ENCODE results near the gene BCL11A.
A peak's percentile ranks its signal among the peaks of the same experiment; 100 is the strongest.

The BCL11A gene

GRCh38 chr2:60553495-60554073, at the start of gene BCL11A:
BCL11A (minus strand) TSS chr2:60553654; CDS start chr2:60553270, 384 bp downstream.
- peak; percentile 88 for DNase-seq

DNA sequence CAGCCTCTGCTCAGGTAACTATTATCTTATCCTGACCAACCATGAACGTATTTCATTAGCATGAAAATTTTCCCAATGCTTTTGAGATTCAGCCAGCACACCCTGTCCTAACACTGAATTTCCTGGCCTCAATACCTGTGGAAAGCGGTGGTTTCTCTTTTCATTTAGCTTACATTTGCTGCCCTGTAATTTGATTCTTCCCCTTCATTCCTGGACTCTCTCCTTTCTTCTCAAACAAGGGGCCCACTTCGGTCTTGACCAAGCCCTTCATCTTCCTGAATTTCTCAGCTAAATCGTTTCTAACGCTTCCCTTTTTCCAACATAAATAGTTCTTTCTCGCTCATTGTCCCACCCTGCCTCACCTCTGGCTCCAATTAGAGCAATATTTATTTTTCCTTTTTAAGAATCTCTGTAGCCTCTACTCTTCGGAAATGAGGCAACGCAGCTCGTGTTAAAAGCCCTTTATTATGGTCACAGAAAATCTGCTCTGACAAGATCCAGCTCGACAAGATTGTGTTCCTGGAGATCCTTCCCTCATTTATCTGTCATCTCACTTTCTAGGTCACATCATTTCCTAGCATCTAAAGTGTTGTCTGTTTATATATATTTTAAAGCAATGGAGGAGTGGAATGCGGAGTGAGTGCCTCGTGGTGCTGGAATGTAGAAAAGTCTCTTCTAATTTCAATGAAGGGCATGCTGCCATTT, 49.5 kb upstream of the BCL11A start:
- DNase-seq = no peak

DNA sequence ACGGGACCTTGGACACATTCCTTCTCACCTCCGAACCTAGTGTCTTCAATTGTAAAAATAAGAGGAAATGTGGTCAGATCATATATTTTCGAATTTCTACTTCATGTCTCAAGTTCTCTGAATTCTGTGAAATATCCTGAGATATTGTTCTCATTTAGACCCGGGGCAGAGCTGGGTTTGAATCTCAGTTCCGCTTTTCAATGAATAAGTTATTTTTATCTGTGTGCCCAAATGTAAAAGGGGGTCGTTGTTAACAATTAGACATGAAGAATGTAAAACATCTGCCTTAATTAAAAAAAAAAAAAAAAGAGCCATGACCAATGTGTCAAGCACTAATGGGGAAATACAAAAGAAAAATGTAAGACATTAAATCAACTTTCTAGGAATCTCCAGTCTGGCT, 48.9 kb upstream of the BCL11A start:
- no peak for DNase-seq

DNA sequence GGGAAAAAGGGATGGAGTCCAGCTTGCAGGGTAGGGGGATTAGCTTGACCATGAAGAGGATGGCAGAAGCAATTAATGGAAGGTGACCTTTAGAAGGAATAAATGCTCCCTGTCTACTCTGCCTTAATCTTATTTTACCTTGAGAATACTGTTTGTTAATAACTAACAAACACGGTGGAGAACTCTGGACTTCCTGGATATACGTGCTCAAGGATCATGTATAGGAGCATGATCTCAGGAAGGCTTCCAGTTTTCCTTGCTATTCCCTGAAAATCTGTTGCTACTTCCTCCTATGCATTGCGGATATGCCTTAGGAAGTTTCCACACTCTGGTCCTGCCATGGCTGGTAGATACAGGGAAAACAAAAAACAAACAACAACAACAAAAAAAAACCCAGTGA, 44.8 kb upstream of the BCL11A start:
- no peak for DNase-seq

- no peak for DNase-seq
These were observed 43.9 kb upstream of the BCL11A start for GRCh38 chr2:60597346-60597745.

DNA sequence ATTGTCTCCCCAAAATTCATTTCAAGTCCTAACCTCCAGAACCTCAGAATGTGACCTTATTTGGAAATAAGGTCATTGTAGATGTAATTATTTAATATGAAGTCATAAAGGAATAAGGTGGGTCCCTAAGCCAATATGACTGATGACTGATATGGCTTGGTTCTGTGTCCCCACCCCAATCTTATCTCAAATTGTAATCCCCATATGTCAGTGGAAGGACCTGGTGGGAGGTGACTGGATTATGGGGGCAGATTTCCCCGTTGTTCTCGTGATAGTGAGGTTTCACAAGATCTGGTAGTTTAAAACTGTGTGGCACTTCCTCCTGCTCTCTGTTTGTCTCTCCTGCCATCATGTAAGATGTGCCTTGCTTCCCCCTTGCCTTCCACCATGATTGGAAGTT, 43.0 kb upstream of the BCL11A start:
- no peak for DNase-seq

GRCh38 chr2:60595953-60596352, 42.5 kb upstream of the BCL11A start:
- no peak for DNase-seq

GRCh38 chr2:60589104-60589503, 35.6 kb upstream of the BCL11A start:
- DNase-seq = no peak

GRCh38 chr2:60586081-60586480, 32.6 kb upstream of the BCL11A start:
- DNase-seq = no peak

DNA sequence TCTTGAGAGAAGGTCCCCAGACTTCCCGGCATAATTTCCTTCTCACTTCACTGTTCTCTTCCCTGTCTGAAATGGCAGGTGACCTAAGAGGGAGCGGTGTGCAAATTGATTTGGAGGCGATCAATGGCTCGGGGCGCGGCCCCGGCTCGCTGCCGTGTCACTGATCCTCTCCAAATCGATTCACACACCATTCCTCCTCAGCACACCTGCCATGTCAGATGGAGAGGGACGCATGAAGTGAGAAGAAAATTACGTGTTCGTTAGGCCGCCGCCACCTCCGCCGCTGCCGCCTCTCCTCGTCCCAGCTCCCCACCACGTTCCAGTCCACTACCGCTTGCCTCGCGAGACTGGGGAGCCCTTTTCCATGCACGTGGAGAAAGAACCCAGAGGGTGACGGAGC, 31.8 kb upstream of the BCL11A start:
- no peak for DNase-seq

GRCh38 chr2:60583604-60584003, 30.1 kb upstream of the BCL11A start:
- DNase-seq = no peak

GRCh38 chr2:60581433-60582282, 28.2 kb upstream of the BCL11A start:
- DNase-seq = peak; percentile 78

- no peak for DNase-seq
These were observed 24.3 kb upstream of the BCL11A start for GRCh38 chr2:60577682-60578283.

DNA sequence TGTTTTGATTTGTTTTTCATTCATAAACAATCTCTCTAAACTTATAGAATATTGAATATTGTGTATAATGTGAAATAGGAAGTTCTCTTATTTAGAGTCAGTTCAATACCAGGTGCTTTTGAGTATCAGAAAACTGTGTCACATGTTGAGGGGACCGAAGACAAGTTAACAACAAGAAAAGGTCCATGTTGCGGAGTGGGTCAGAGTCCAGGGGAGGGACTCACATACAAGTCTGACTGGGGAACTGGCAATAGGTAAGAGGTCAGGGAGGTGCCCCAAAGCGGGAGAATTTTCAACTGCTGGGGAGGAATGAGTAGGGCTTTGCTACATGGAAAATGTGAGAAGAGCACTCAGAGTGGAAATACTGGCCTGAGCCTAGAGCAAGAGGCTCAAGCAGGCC, 19.8 kb upstream of the BCL11A start:
- DNase-seq = no peak

DNA sequence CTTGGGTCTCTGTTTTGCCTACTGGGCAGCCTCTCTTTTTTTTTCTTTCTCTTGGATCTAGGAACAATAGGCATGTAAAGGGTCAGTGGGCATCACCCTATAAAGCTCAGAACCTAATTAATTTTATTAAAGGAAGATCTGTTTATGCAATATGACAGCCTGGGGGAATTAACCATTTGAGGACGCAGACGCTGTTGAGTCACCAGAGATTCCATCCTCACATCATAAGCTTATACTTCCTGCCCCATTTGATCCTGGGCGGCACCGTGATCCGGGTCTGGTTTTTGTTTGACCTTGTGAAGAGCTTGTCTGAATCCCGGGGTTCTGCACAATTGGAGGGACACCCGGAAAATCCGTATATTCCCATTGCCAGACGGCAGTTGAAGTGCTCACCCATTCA, 16.8 kb upstream of the BCL11A start:
- no peak for DNase-seq

- DNase-seq = no peak
These were observed 16.2 kb upstream of the BCL11A start for GRCh38 chr2:60569680-60570111.

DNA sequence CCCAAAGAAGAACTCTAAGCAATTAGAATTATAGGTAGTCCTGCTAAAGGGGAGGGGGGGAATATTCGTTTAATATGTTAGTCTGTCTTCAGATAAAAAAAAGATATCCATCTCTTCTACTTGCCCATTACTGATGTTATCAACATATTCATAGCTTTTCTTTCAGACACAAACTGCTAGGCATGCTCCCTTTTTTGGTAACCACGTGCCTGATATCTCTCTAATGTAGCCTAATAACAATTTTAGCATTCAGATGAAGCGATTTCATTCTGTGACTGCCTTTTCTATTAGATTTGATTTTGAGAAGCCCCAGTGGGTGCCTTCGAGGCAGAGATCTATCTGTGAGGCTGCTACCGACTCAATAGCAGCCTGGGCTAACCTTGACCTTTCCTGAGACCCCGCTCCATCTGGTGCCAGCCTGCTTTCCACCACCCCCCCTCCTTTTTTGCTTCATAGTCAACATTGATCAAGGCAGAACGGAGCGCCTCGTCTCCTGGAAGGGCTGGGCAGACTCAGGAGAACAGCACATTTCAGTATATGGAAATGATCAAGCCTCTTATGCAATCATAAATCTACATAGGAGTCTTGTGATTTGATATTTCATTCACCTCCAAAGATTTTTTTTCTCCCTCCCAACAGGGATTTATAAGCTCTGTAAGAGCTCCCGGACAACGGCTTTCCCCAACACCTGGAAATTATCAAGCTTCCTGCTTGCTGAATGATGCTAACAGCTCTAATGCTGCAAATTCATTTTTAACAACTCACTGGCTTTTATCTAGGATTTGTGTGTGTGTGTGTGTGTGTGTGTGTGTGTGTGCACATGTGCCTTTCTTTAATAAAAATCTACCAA, 14.7 kb upstream of the BCL11A start:
- DNase-seq = no peak

GRCh38 chr2:60567096-60567495, 13.6 kb upstream of the BCL11A start:
- DNase-seq = no peak

DNA sequence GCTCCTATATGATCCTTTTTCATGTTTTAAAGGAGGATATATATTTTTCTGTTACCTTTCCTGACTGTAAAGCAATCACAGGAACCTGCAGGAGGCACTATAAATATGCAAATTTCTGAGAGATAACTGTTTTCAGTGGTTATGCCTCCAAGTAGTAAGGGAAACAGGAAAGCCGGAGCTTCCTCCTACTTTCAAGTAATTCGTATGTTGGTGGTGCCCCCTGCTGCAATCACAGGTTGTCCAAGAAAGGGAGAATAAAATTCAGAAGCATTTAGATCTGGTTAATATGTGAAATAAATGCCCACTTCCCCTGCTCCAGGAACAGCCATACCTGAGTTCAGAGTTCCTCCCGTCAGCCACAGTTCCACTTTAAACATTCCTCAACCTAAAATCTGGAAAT, 12.0 kb upstream of the BCL11A start:
- DNase-seq = no peak

DNA sequence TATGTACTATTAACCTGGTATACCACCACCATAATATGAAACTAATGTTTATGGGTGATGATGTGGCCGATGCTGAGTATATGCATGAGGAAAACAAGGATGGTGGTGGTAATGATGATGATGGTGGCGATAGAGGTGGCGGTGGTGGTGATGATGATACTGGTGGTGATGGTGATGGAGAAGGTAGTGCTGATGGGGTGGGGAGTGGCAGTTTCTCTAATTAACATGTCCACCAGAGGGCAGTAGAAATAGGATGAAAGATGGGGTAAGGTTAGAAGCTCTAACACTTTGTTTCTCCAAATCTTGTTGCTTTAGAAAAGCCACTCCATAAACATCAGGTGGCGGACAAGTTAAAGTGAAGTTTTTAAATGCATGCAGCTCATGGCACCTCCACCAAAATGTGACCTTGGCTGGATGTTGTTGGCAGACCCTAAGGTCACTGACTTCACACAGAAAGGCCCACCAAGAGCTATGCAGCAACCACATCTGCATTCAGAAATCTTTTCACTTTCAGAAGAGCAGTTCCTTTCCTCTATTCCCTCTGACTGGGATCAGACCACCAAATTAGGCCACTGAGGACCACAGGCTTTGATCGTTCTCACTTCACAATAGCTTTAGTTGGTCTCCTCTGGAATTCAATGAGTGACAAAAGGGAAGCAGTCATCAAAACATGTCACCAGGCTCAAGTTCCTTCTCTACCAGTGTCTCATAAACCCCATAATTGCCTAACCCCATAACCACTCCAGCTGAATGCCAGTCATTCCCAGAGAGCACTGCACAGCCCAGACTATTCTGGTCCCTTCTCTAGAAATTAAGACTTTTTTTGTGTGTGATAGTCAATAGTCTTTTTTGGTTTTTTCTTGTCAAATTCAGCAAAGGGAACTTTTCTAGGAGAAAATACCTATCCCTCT, 7.5 kb upstream of the BCL11A start:
- no peak for DNase-seq

- no peak for DNase-seq
These were observed 6.4 kb upstream of the BCL11A start for GRCh38 chr2:60559880-60560279.
